ENCODE measurements around the gene SLC16A13. TPM values are rescaled to one million over a fixed set of nuclear protein-coding genes. Genes with fewer than 3 reads are reported as not detected.
A peak's percentile ranks its signal among the peaks of the same experiment; 100 is the strongest.

SLC16A13 gene
- total RNA-seq, 6 donors from 2014 or later: 2.3 to 26.2 (median 10.7) TPM

- Histone ChIP-seq H3K36me3 (peaks cover 0 to 22% (median 0%) of the 10 kb centered on the region in 4 donors), H3K4me1 (peaks cover 58 to 92% (median 73%) of the 10 kb centered on the region in 4 donors), H3K27me3 (peaks cover 0 to 5% (median 0%) of the 10 kb centered on the region in 4 donors), H3K9me3 (no peaks in the 10 kb centered on the region), H3K27ac (peak overlapping the region; percentile 88 to 99 (median 95)), H3K4me3 (peak overlapping the region in 3 of 4 donors; percentile 40 to 53 (median 48))
- TF ChIP-seq EP300 (IDR thresholded peaks at IDR 0.05) (no peak), POLR2AphosphoS5 (IDR thresholded peaks at IDR 0.05) (no peak), POLR2A (IDR thresholded peaks at IDR 0.05) (no peak), CTCF (IDR thresholded peaks at IDR 0.05) (no peak)
- ATAC-seq (ENCODE audit: low FRiP score in 2 of 2) (no peak), DNase-seq (peak; percentile 37 to 53)
- 27 to 29% methylated on average over 13 to 14 of the region's 16 CpGs for WGBS, 2 donors
These were observed 15.8 kb upstream of the SLC16A13 start for GRCh38 chr17:7019839-7020519.

GRCh38 chr17:7020894-7021664 is 14.7 kb upstream of the SLC16A13 start:
- peak overlapping the region in 3 of 4 donors; percentile 42 to 54 (median 51) for H3K4me3 ChIP-seq
- WGBS, 2 donors: 59 to 70% methylated on average over 11 of the region's 11 CpGs

GRCh38 chr17:7021993-7022778 is 13.6 kb upstream of the SLC16A13 start:
- TF ChIP-seq POLR2A (IDR thresholded peaks at IDR 0.05): peak in 2 of 4 donors; percentile 19 to 42
- TF ChIP-seq POLR2AphosphoS5 (IDR thresholded peaks at IDR 0.05): peak; percentile 62 to 77
- TF ChIP-seq CTCF (IDR thresholded peaks at IDR 0.05): peak; percentile 92 to 98 (median 97)
- peak in 3 of 4 donors; percentile 63 to 86 (median 85) for TF ChIP-seq EP300 (IDR thresholded peaks at IDR 0.05)
- Histone ChIP-seq H3K4me3 (peak overlapping the region in 3 of 4 donors; percentile 42 to 54 (median 51)), H3K9me3 (no peaks in the 10 kb centered on the region), H3K4me1 (peaks cover 44 to 86% (median 66%) of the 10 kb centered on the region in 4 donors), H3K27me3 (peaks cover 0 to 5% (median 0%) of the 10 kb centered on the region in 4 donors), H3K27ac (peak overlapping the region; percentile 88 to 99 (median 95)), H3K36me3 (peaks cover 0 to 30% (median 0%) of the 10 kb centered on the region in 4 donors)
- ATAC-seq (ENCODE audit: low FRiP score in 2 of 2): peak; percentile 88 to 89
- DNase-seq: peak; percentile 88 to 96
- 3 to 5% methylated on average over 16 to 53 of the region's 53 CpGs for WGBS, 2 donors

More at GRCh38 chr17:7020894-7021664, 14.7 kb upstream of the SLC16A13 start:
- peaks cover 55 to 85% (median 70%) of the 10 kb centered on the region in 4 donors for H3K4me1 ChIP-seq
- peak overlapping the region; percentile 88 to 99 (median 95) for H3K27ac ChIP-seq
- DNase-seq (no peak), ATAC-seq (ENCODE audit: low FRiP score in 2 of 2) (no peak)
- TF ChIP-seq POLR2AphosphoS5 (IDR thresholded peaks at IDR 0.05): no peak
- no peak for TF ChIP-seq CTCF (IDR thresholded peaks at IDR 0.05)
- no peak for TF ChIP-seq POLR2A (IDR thresholded peaks at IDR 0.05)
- TF ChIP-seq EP300 (IDR thresholded peaks at IDR 0.05): no peak
- peaks cover 0 to 5% (median 0%) of the 10 kb centered on the region in 4 donors for H3K27me3 ChIP-seq
- peaks cover 0 to 28% (median 0%) of the 10 kb centered on the region in 4 donors for H3K36me3 ChIP-seq
- H3K9me3 ChIP-seq: no peaks in the 10 kb centered on the region

- H3K4me3 ChIP-seq: peak within 1 kb of the TSS; percentile 42 to 54 (median 50)
- 9 to 17% methylated on average over 28 to 45 of the region's 47 CpGs for WGBS, 2 donors
- peaks cover 0 to 5% (median 0%) of the 10 kb centered on the region in 4 donors for H3K27me3 ChIP-seq
- H3K27ac ChIP-seq: peak within 1 kb of the TSS; percentile 88 to 99 (median 95)
- DNase-seq (peak in 1 of 2 donors; percentile 84), ATAC-seq (ENCODE audit: low FRiP score in 2 of 2) (peak in 1 of 2 donors; percentile 1)
- TF ChIP-seq POLR2AphosphoS5 (IDR thresholded peaks at IDR 0.05) (peak in 1 of 2 donors; percentile 6), POLR2A (IDR thresholded peaks at IDR 0.05) (no peak), CTCF (IDR thresholded peaks at IDR 0.05) (peak in 1 of 6 experiments; percentile 26), EP300 (IDR thresholded peaks at IDR 0.05) (no peak)
- peaks cover 37 to 87% (median 62%) of the 10 kb centered on the region in 4 donors for H3K4me1 ChIP-seq
- H3K36me3 ChIP-seq: peaks cover 0 to 26% (median 0%) of the 10 kb centered on the region in 4 donors
- H3K9me3 ChIP-seq: no peaks in the 10 kb centered on the region
These were observed 12.8 kb upstream of the SLC16A13 start, which contains the start of gene BCL6B for GRCh38 chr17:7022781-7023571. Gene BCL6B (plus strand): TSS chr17:7023050. CDS start chr17:7023672, 622 bp downstream.

Data from upper lobe of left lung (tissue), 6 donors.